ENCODE measurements around the gene CYP17A1. TPM values are rescaled to one million over a fixed set of nuclear protein-coding genes. Genes with fewer than 3 reads are reported as not detected.

Gene CYP17A1
- polyA plus RNA-seq, 1 donor = 0.60 TPM

GRCh38 chr10:102808380-102808779, 28.8 kb downstream of the CYP17A1 start:
- no peak for DNase-seq
- Histone ChIP-seq H3K4me1 (ENCODE audit: control insufficient read depth, insufficient read depth, low read length) (peaks cover 4% of the 10 kb centered on the region), H3K9me3 (ENCODE audit: control insufficient read depth, low read depth, low read length) (no peaks in the 10 kb centered on the region), H3K36me3 (ENCODE audit: control insufficient read depth, insufficient read depth, low read length) (peaks cover 49% of the 10 kb centered on the region), H3K27me3 (ENCODE audit: control insufficient read depth, insufficient read depth, low read length) (no peaks in the 10 kb centered on the region), H3K4me3 (ENCODE audit: low read length) (no peak overlapping the region), H3K27ac (ENCODE audit: low read length) (no peak overlapping the region)
- WGBS (ENCODE audit: insufficient coverage, low lambda C conversion rate) = no CpG with 5 or more reads among the region's 4 CpGs

- DNase-seq = no peak
- Histone ChIP-seq H3K4me3 (ENCODE audit: low read length) (no peak overlapping the region), H3K36me3 (ENCODE audit: control insufficient read depth, insufficient read depth, low read length) (peaks cover 38% of the 10 kb centered on the region), H3K27ac (ENCODE audit: low read length) (no peak overlapping the region), H3K4me1 (ENCODE audit: control insufficient read depth, insufficient read depth, low read length) (peaks cover 4% of the 10 kb centered on the region), H3K27me3 (ENCODE audit: control insufficient read depth, insufficient read depth, low read length) (no peaks in the 10 kb centered on the region), H3K9me3 (ENCODE audit: control insufficient read depth, low read depth, low read length) (no peaks in the 10 kb centered on the region)
- WGBS (ENCODE audit: insufficient coverage, low lambda C conversion rate) = 83% methylated on average over 1 of the region's 2 CpGs
Measured at GRCh38 chr10:102804382-102805055, 32.7 kb downstream of the CYP17A1 start.

GRCh38 chr10:102802920-102803534, 34.2 kb downstream of the CYP17A1 start:
- Histone ChIP-seq H3K27me3 (ENCODE audit: control insufficient read depth, insufficient read depth, low read length) (no peaks in the 10 kb centered on the region), H3K36me3 (ENCODE audit: control insufficient read depth, insufficient read depth, low read length) (peaks cover 49% of the 10 kb centered on the region), H3K4me3 (ENCODE audit: low read length) (no peak overlapping the region), H3K27ac (ENCODE audit: low read length) (peak overlapping the region; percentile 41), H3K9me3 (ENCODE audit: control insufficient read depth, low read depth, low read length) (no peaks in the 10 kb centered on the region), H3K4me1 (ENCODE audit: control insufficient read depth, insufficient read depth, low read length) (peaks cover 4% of the 10 kb centered on the region)
- WGBS (ENCODE audit: insufficient coverage, low lambda C conversion rate) = no CpG with 5 or more reads among the region's 6 CpGs
- DNase-seq = peak in 1 of 2 donors; percentile 38

- Histone ChIP-seq H3K4me3 (ENCODE audit: low read length) (no peak overlapping the region), H3K36me3 (ENCODE audit: control insufficient read depth, insufficient read depth, low read length) (peaks cover 50% of the 10 kb centered on the region), H3K27ac (ENCODE audit: low read length) (no peak overlapping the region), H3K9me3 (ENCODE audit: control insufficient read depth, low read depth, low read length) (no peaks in the 10 kb centered on the region), H3K4me1 (ENCODE audit: control insufficient read depth, insufficient read depth, low read length) (peaks cover 4% of the 10 kb centered on the region), H3K27me3 (ENCODE audit: control insufficient read depth, insufficient read depth, low read length) (no peaks in the 10 kb centered on the region)
- 53% methylated on average over 3 of the region's 3 CpGs for WGBS (ENCODE audit: insufficient coverage, low lambda C conversion rate)
- peak in 1 of 2 donors; percentile 26 for DNase-seq
Measured at GRCh38 chr10:102801978-102802377, 35.2 kb downstream of the CYP17A1 start.

- Histone ChIP-seq H3K36me3 (ENCODE audit: control insufficient read depth, insufficient read depth, low read length) (peaks cover 47% of the 10 kb centered on the region), H3K27me3 (ENCODE audit: control insufficient read depth, insufficient read depth, low read length) (no peaks in the 10 kb centered on the region), H3K27ac (ENCODE audit: low read length) (peak overlapping the region; percentile 14), H3K4me3 (ENCODE audit: low read length) (no peak overlapping the region), H3K4me1 (ENCODE audit: control insufficient read depth, insufficient read depth, low read length) (peaks cover 8% of the 10 kb centered on the region), H3K9me3 (ENCODE audit: control insufficient read depth, low read depth, low read length) (no peaks in the 10 kb centered on the region)
- no peak for DNase-seq
- WGBS (ENCODE audit: insufficient coverage, low lambda C conversion rate) = 43% methylated on average over 1 of the region's 2 CpGs
Measured at GRCh38 chr10:102801496-102801895, 35.7 kb downstream of the CYP17A1 start.

GRCh38 chr10:102800611-102801335, 36.4 kb downstream of the CYP17A1 start:
- no peak for DNase-seq
- peak overlapping the region; percentile 16 for H3K27ac ChIP-seq (ENCODE audit: low read length)
- no peaks in the 10 kb centered on the region for H3K27me3 ChIP-seq (ENCODE audit: control insufficient read depth, insufficient read depth, low read length)
- peaks cover 11% of the 10 kb centered on the region for H3K4me1 ChIP-seq (ENCODE audit: control insufficient read depth, insufficient read depth, low read length)
- H3K9me3 ChIP-seq (ENCODE audit: control insufficient read depth, low read depth, low read length) = no peaks in the 10 kb centered on the region
- H3K36me3 ChIP-seq (ENCODE audit: control insufficient read depth, insufficient read depth, low read length) = peaks cover 44% of the 10 kb centered on the region
- H3K4me3 ChIP-seq (ENCODE audit: low read length) = no peak overlapping the region
- WGBS (ENCODE audit: insufficient coverage, low lambda C conversion rate) = no CpG with 5 or more reads among the region's 10 CpGs

- no peak for DNase-seq
- H3K27ac ChIP-seq (ENCODE audit: low read length) = no peak overlapping the region
- no peak overlapping the region for H3K4me3 ChIP-seq (ENCODE audit: low read length)
- no peaks in the 10 kb centered on the region for H3K9me3 ChIP-seq (ENCODE audit: control insufficient read depth, low read depth, low read length)
- WGBS (ENCODE audit: insufficient coverage, low lambda C conversion rate) = 60% methylated on average over 2 of the region's 8 CpGs
- H3K4me1 ChIP-seq (ENCODE audit: control insufficient read depth, insufficient read depth, low read length) = peaks cover 13% of the 10 kb centered on the region
- no peaks in the 10 kb centered on the region for H3K27me3 ChIP-seq (ENCODE audit: control insufficient read depth, insufficient read depth, low read length)
- H3K36me3 ChIP-seq (ENCODE audit: control insufficient read depth, insufficient read depth, low read length) = peaks cover 39% of the 10 kb centered on the region
Measured at GRCh38 chr10:102799691-102800471, 37.3 kb downstream of the CYP17A1 start.

GRCh38 chr10:102796407-102797176, 40.6 kb downstream of the CYP17A1 start:
- peak overlapping the region; percentile 13 for H3K27ac ChIP-seq (ENCODE audit: low read length)
- no peaks in the 10 kb centered on the region for H3K27me3 ChIP-seq (ENCODE audit: control insufficient read depth, insufficient read depth, low read length)
- H3K4me3 ChIP-seq (ENCODE audit: low read length) = no peak overlapping the region
- WGBS (ENCODE audit: insufficient coverage, low lambda C conversion rate) = 100% methylated on average over 1 of the region's 9 CpGs
- no peaks in the 10 kb centered on the region for H3K9me3 ChIP-seq (ENCODE audit: control insufficient read depth, low read depth, low read length)
- peak in 1 of 2 donors; percentile 57 for DNase-seq
- peaks cover 13% of the 10 kb centered on the region for H3K4me1 ChIP-seq (ENCODE audit: control insufficient read depth, insufficient read depth, low read length)
- H3K36me3 ChIP-seq (ENCODE audit: control insufficient read depth, insufficient read depth, low read length) = peaks cover 31% of the 10 kb centered on the region

GRCh38 chr10:102795453-102796406, 41.5 kb downstream of the CYP17A1 start:
- no peak overlapping the region for H3K4me3 ChIP-seq (ENCODE audit: low read length)
- peaks cover 9% of the 10 kb centered on the region for H3K4me1 ChIP-seq (ENCODE audit: control insufficient read depth, insufficient read depth, low read length)

More at GRCh38 chr10:102795453-102796406, 41.5 kb downstream of the CYP17A1 start:
- 82% methylated on average over 4 of the region's 15 CpGs for WGBS (ENCODE audit: insufficient coverage, low lambda C conversion rate)
- DNase-seq = no peak
- peaks cover 23% of the 10 kb centered on the region for H3K36me3 ChIP-seq (ENCODE audit: control insufficient read depth, insufficient read depth, low read length)
- no peak overlapping the region for H3K27ac ChIP-seq (ENCODE audit: low read length)
- no peaks in the 10 kb centered on the region for H3K9me3 ChIP-seq (ENCODE audit: control insufficient read depth, low read depth, low read length)
- no peaks in the 10 kb centered on the region for H3K27me3 ChIP-seq (ENCODE audit: control insufficient read depth, insufficient read depth, low read length)

Measured in large intestine (tissue), 3 donors.